BLaER1 (cell line): ENCODE data around the gene HNRNPD.
"Not testable (repeated sequence)": the region's sequence is repeated elsewhere in the genome, so short reads cannot be mapped to it uniquely, and the experiment has no call there.

Experiments
- H3K27ac ChIP-seq: shearing (Covaris generic); formaldehyde crosslinking; 2 replicates; pipeline ENCODE4 v1.8.1; 2022
- H3K27me3 ChIP-seq: shearing (Covaris generic); formaldehyde crosslinking; 2 replicates; pipeline ENCODE4 v1.8.1; 2022
- H3K36me3 ChIP-seq: shearing (Covaris generic); formaldehyde crosslinking; 2 replicates; pipeline ENCODE4 v1.8.1; 2022
- H3K4me1 ChIP-seq: shearing (Covaris generic); formaldehyde crosslinking; 2 replicates; pipeline ENCODE4 v1.8.1; 2022
- H3K4me2 ChIP-seq: shearing (Covaris generic); formaldehyde crosslinking; 2 replicates; pipeline ENCODE4 v1.8.1; 2022
- H3K4me3 ChIP-seq: shearing (Covaris generic); formaldehyde crosslinking; 2 replicates; pipeline ENCODE4 v1.8.1; 2022
- H3K9ac ChIP-seq: shearing (Covaris generic); formaldehyde crosslinking; 2 replicates; pipeline ENCODE4 v1.8.1; 2022
- H3K9me3 ChIP-seq: shearing (Covaris generic); formaldehyde crosslinking; 2 replicates; pipeline ENCODE4 v1.8.1; 2022
- H4K20me1 ChIP-seq: shearing (Covaris generic); formaldehyde crosslinking; 2 replicates; pipeline ENCODE4 v1.8.1; 2022
- Cebpa-rat ChIP-seq: shearing (Covaris generic); IDR thresholded peaks from 2 replicates; pipeline ENCODE4 v1.8.1; 2022

The HNRNPD gene

GRCh38 chr4:82373816-82374625 lies at the start of gene HNRNPD:
Gene HNRNPD, minus strand, starts transcription at chr4:82373991. Its CDS starts 313 bp downstream, at chr4:82373678.
- TF ChIP-seq Cebpa-rat: no peak
- Histone ChIP-seq H3K9ac (peak within 1 kb of the TSS; percentile 100), H3K36me3 (peaks cover 21% of the 10 kb centered on the region; the same call in 1 of the 2 replicates), H3K4me2 (peak within 1 kb of the TSS; percentile 86), H3K9me3 (no peaks in the 10 kb centered on the region), H3K27ac (peak within 1 kb of the TSS; percentile 100), H4K20me1 (peaks cover 46% of the 10 kb centered on the region), H3K4me1 (peaks cover 35% of the 10 kb centered on the region), H3K27me3 (no peaks in the 10 kb centered on the region), H3K4me3 (peak within 1 kb of the TSS; percentile 97)

- Histone ChIP-seq H3K4me2 (no peak overlapping the region), H3K27me3 (no peaks in the 10 kb centered on the region), H3K4me3 (no peak overlapping the region), H3K36me3 (peaks cover 50% of the 10 kb centered on the region), H3K9ac (no peak overlapping the region), H3K27ac (no peak overlapping the region), H3K4me1 (peaks cover 48% of the 10 kb centered on the region), H3K9me3 (no peaks in the 10 kb centered on the region), H4K20me1 (peaks cover 74% of the 10 kb centered on the region)
- TF ChIP-seq Cebpa-rat: no peak
Measured at GRCh38 chr4:82422616-82423015, 48.8 kb upstream of the HNRNPD start.

DNA sequence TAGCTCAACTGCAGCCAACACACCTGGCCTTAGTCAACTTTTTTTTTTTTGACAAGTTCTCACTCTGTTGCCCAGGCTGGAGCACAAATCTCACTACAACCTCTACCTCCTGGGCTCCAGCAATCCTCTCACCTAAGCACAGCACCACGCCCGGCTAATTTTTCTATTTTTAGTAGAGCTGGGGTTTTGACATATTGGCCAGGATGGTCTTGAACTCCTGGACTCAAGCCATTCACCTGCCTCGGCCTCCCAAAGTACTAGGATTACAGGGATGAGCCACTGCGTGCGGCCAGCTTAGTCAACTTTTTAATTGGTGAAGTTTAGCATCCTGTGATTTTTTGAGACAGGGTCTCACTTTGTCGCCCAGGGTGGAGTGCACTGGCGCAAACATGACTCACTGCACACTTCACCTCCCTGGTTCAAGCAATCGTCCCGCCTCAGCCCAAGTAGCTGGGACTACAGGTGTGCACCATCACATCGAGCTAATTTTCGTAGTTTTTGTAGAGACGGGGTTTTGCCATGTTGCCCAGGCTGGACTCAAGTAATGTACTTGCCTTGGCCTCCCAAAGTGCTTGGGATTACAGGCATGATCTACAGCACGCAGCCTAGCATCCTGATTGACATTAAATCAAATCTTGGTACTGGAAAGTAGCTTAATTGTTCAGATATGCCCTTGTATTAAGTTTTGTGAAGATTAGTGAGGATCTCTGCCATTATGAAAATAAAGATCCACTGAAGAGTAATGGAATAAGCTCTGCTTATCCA lies 48.2 kb upstream of the HNRNPD start:
- no peaks in the 10 kb centered on the region for H3K27me3 ChIP-seq
- no peak overlapping the region for H3K4me3 ChIP-seq
- peaks cover 42% of the 10 kb centered on the region for H3K4me1 ChIP-seq
- no peak for TF ChIP-seq Cebpa-rat
- peaks cover 44% of the 10 kb centered on the region for H3K36me3 ChIP-seq
- H3K9me3 ChIP-seq: no peaks in the 10 kb centered on the region
- H3K27ac ChIP-seq: no peak overlapping the region
- peak overlapping the region; percentile 4 for H3K4me2 ChIP-seq
- H3K9ac ChIP-seq: no peak overlapping the region
- H4K20me1 ChIP-seq: peaks cover 68% of the 10 kb centered on the region

- no peak overlapping the region for H3K4me2 ChIP-seq
- peaks cover 43% of the 10 kb centered on the region for H4K20me1 ChIP-seq
- no peak overlapping the region for H3K27ac ChIP-seq
- peaks cover 18% of the 10 kb centered on the region for H3K36me3 ChIP-seq
- no peak overlapping the region for H3K4me3 ChIP-seq
- H3K27me3 ChIP-seq: no peaks in the 10 kb centered on the region
- no peak for TF ChIP-seq Cebpa-rat
- H3K4me1 ChIP-seq: peaks cover 48% of the 10 kb centered on the region
- H3K9me3 ChIP-seq: peaks cover 11% of the 10 kb centered on the region
- H3K9ac ChIP-seq: no peak overlapping the region
Measured at GRCh38 chr4:82419451-82419850, 45.7 kb upstream of the HNRNPD start.

GRCh38 chr4:82415922-82416365 lies 42.2 kb upstream of the HNRNPD start:
- Histone ChIP-seq H3K4me2 (peak overlapping the region; percentile 58), H3K36me3 (no peaks in the 10 kb centered on the region), H3K9ac (no peak overlapping the region), H3K9me3 (peaks cover 19% of the 10 kb centered on the region), H4K20me1 (peaks cover 8% of the 10 kb centered on the region), H3K4me1 (peaks cover 33% of the 10 kb centered on the region), H3K4me3 (0 out of 2 replicates have a peak overlapping the region, but pooled peaks have one; percentile 5), H3K27ac (peak overlapping the region; percentile 32; the same call in 1 of the 2 replicates), H3K27me3 (no peaks in the 10 kb centered on the region)
- no peak for TF ChIP-seq Cebpa-rat

DNA sequence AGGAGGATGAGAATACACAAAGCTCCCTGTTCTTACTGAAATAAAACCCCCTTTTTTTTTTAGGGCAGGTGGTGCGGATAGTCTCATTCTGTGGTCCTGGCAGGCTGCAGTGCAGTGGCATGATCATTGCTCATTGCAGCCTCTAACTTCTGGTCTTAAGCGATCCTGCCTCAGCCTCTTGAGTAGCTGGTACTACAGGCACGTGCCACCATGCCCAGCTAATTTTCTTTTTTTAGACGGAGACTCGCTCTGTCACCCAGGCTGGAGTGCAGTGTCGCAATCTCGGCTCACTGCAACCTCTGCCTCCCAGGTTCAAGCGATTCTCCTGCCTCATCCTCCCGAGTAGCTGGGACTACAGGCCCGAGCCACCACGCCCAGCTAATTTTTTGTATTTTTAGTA lies 41.3 kb upstream of the HNRNPD start:
- H4K20me1 ChIP-seq, H3K27ac ChIP-seq, H3K4me2 ChIP-seq, H3K27me3 ChIP-seq, H3K9ac ChIP-seq, H3K36me3 ChIP-seq, H3K4me3 ChIP-seq: not testable (repeated sequence)
- H3K9me3 ChIP-seq: peaks cover 19% of the 10 kb centered on the region
- peaks cover 24% of the 10 kb centered on the region for H3K4me1 ChIP-seq

GRCh38 chr4:82403725-82404124 lies 29.9 kb upstream of the HNRNPD start:
- no peak overlapping the region for H3K4me2 ChIP-seq
- H3K27me3 ChIP-seq: no peaks in the 10 kb centered on the region
- no peaks in the 10 kb centered on the region for H3K4me1 ChIP-seq
- no peaks in the 10 kb centered on the region for H4K20me1 ChIP-seq
- H3K9me3 ChIP-seq: no peaks in the 10 kb centered on the region
- H3K36me3 ChIP-seq: no peaks in the 10 kb centered on the region
- H3K9ac ChIP-seq: no peak overlapping the region
- H3K27ac ChIP-seq: no peak overlapping the region
- TF ChIP-seq Cebpa-rat: no peak
- H3K4me3 ChIP-seq: no peak overlapping the region

DNA sequence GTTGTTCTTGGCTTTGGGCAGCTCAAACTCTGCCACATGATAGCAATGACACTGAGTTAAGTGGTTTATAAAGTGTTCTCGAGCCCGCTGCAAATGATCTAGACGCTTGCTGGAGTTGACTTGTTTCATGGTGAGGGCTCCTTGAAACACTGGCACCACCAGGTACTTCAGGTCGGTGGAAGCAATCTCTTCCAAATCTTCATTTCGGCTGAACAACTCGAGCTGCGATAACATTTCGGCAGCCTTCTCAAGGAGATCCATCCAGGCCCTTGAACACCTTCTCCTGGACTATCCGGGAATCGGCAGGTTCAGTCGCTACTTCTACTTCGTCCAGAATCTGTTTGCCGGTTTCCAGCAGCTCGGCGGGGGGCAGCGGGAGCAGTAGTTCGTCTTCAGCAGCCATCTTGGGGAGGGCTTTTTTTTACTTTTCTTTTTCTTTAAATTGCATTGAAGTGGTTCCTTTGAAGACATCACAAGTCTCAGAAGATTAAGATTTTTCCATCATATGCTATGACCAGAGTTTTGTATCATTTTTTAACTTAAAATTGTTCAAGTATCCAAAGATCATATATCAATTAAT lies 28.5 kb upstream of the HNRNPD start:
- Histone ChIP-seq H3K4me2 (no peak overlapping the region), H3K9me3 (no peaks in the 10 kb centered on the region), H4K20me1 (no peaks in the 10 kb centered on the region), H3K4me3 (no peak overlapping the region), H3K4me1 (0 out of 2 replicates have a peak, but pooled peaks cover 6% of the 10 kb centered on the region), H3K36me3 (no peaks in the 10 kb centered on the region), H3K9ac (no peak overlapping the region), H3K27ac (no peak overlapping the region), H3K27me3 (no peaks in the 10 kb centered on the region)
- TF ChIP-seq Cebpa-rat: no peak

DNA sequence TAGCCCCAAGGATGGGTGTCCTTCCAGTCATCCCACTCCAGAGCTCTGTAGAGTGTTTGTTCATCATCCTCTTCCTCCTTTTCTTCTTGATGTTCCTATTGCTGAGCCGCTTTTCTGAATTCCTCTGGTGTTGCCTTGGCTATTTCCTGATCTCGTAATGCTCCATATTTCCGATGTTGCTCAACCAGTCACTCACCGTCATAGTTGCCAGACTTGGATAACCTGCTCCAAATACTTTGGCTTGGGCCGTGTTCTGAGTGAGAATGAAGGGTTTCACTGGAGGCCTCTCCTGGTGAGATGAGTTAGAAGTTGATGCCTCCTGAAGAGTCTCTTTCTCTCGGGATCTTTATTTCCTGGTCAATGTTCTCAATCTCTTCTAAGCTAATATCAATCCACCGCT lies 27.8 kb upstream of the HNRNPD start:
- Histone ChIP-seq H3K27ac (no peak overlapping the region), H3K4me1 (0 out of 2 replicates have a peak, but pooled peaks cover 6% of the 10 kb centered on the region), H3K4me2 (no peak overlapping the region), H4K20me1 (no peaks in the 10 kb centered on the region), H3K27me3 (no peaks in the 10 kb centered on the region), H3K9ac (no peak overlapping the region), H3K9me3 (no peaks in the 10 kb centered on the region), H3K36me3 (no peaks in the 10 kb centered on the region), H3K4me3 (no peak overlapping the region)
- TF ChIP-seq Cebpa-rat: no peak
